Lung (tissue), 10 donors: ENCODE measurements around the gene WASHC1. TPM values are rescaled to one million over a fixed set of nuclear protein-coding genes. Genes with fewer than 3 reads are reported as not detected.
"Not testable (repeated sequence)": the region's sequence is repeated elsewhere in the genome, so short reads cannot be mapped to it uniquely, and the experiment has no call there.

ENCODE experiments used
- ATAC-seq: fragments of 200-7000 bp; cut with Tn5 transposase; one replicate; pipeline ENCODE4 v1.9.1; 2020; ENCODE audit warnings: moderate number of reproducible peaks; ENCODE audit not compliant: insufficient read depth, low FRiP score
- DNase-seq, 3 donors: peaks; one replicate each; pipeline ENCODE4 v3.0.0-alpha.2; 2013 to 2017
- H3K27ac ChIP-seq, 2 donors: one replicate each; pipeline ENCODE4 v1.5.1; 2013; ENCODE audit warnings: mild to moderate bottlenecking in 2 of 2, moderate library complexity in 2 of 2, control low read depth in 1 of 2, inconsistent platforms in 1 of 2, low read depth in 1 of 2, low read length in 1 of 2
- H3K27me3 ChIP-seq, 3 donors: one replicate each; pipeline ENCODE4 v1.5.1; 2013; ENCODE audit warnings: low read length in 2 of 3; ENCODE audit not compliant: control insufficient read depth in 3 of 3, insufficient read depth in 3 of 3
- H3K36me3 ChIP-seq, 4 donors: one replicate each; pipeline ENCODE4 v1.5.1; 2013; ENCODE audit warnings: low read length in 4 of 4, mild to moderate bottlenecking in 1 of 4, moderate library complexity in 1 of 4; ENCODE audit not compliant: control insufficient read depth in 4 of 4, insufficient read depth in 4 of 4
- H3K4me1 ChIP-seq, 5 donors: one replicate each; pipeline ENCODE4 v1.5.1; 2013; ENCODE audit warnings: low read length in 5 of 5, mild to moderate bottlenecking in 2 of 5, moderate library complexity in 1 of 5; ENCODE audit not compliant: control insufficient read depth in 5 of 5, insufficient read depth in 5 of 5
- H3K4me3 ChIP-seq: one replicate; pipeline ENCODE4 v1.5.1; 2013; ENCODE audit warnings: mild to moderate bottlenecking, control low read depth, moderate library complexity
- H3K9ac ChIP-seq, 2 donors: one replicate each; pipeline ENCODE4 v1.5.1; 2013; ENCODE audit warnings: low read length in 2 of 2, control low read depth in 1 of 2; ENCODE audit not compliant: insufficient read depth in 1 of 2
- H3K9me3 ChIP-seq, 4 donors: one replicate each; pipeline ENCODE4 v1.5.1; 2013; ENCODE audit warnings: low read length in 3 of 4, mild to moderate bottlenecking in 1 of 4, moderate library complexity in 1 of 4; ENCODE audit not compliant: control insufficient read depth in 4 of 4, insufficient read depth in 3 of 4
- whole genome bisulfite sequencing, 2 donors: extraction: QIAGEN DNeasy Blood & Tissue Kit; methylation state at CpG; one replicate each; pipeline ENCODE4 v1.1.7; 2013; 5-methylcytosine and 5-hydroxymethylcytosine counted together
- polyA plus RNA-seq, 2 donors: library from polyadenylated mRNA; stranded (reverse); fragments of 200-250 nt; gene quantifications; one replicate each; pipeline ENCODE4 v1.2.1, GENCODE V29; 2013
- total RNA-seq, 2 donors: library from RNA; depleted of rRNA in 1 of 2; stranded (reverse); fragments of >200 nt in 1 of 2; gene quantifications; one replicate each; pipeline ENCODE4 v1.2.1, GENCODE V29; 2014 to 2021
- donor health status: Bipolar disorder and iron deficiency.
- donor health status: healthy.
- donor health status: DM: yes; HTN: yes; CAD: no.

WASHC1 gene
- total and polyA plus RNA-seq, 4 donors = 13.7 to 24.7 (median 21.6) TPM

GRCh38 chr9:41261-41676, 12.0 kb upstream of the WASHC1 start:
- not testable (repeated sequence) for H3K36me3 ChIP-seq, H3K4me1 ChIP-seq, H3K27me3 ChIP-seq, H3K9ac ChIP-seq, H3K4me3 ChIP-seq, H3K9me3 ChIP-seq, DNase-seq, H3K27ac ChIP-seq
- peak; percentile 27 for ATAC-seq
- 53 to 62% methylated on average over 9 of the region's 9 CpGs for WGBS, 2 donors

- not testable (repeated sequence) for ATAC-seq, H3K36me3 ChIP-seq
- WGBS, 2 donors = 74 to 79% methylated on average over 3 to 5 of the region's 6 CpGs
These were observed 3.1 kb upstream of the WASHC1 start for GRCh38 chr9:32308-32707.

GRCh38 chr9:28775-29174, 481 bp downstream of the WASHC1 start:
- not testable (repeated sequence) for H3K9ac ChIP-seq, H3K36me3 ChIP-seq, DNase-seq, H3K4me1 ChIP-seq, H3K9me3 ChIP-seq, ATAC-seq, H3K27ac ChIP-seq, H3K27me3 ChIP-seq
- 1% methylated on average over 9 to 15 of the region's 30 CpGs for WGBS, 2 donors
- H3K4me3 ChIP-seq = peak overlapping the region; percentile 56

More at GRCh38 chr9:32308-32707, 3.1 kb upstream of the WASHC1 start:
- not testable (repeated sequence) for DNase-seq, H3K9ac ChIP-seq, H3K9me3 ChIP-seq, H3K4me1 ChIP-seq, H3K27me3 ChIP-seq, H3K4me3 ChIP-seq, H3K27ac ChIP-seq

- not testable (repeated sequence) for H3K4me3 ChIP-seq, DNase-seq, H3K27me3 ChIP-seq, H3K9ac ChIP-seq, ATAC-seq, H3K4me1 ChIP-seq, H3K27ac ChIP-seq, H3K36me3 ChIP-seq, H3K9me3 ChIP-seq
- 82 to 93% methylated on average over 2 to 3 of the region's 9 CpGs for WGBS, 2 donors
These were observed 7.6 kb downstream of the WASHC1 start for GRCh38 chr9:21621-22020.

GRCh38 chr9:16875-17274, 12.4 kb downstream of the WASHC1 start:
- ATAC-seq, H3K36me3 ChIP-seq, H3K4me1 ChIP-seq, H3K9ac ChIP-seq, H3K27ac ChIP-seq, H3K27me3 ChIP-seq, H3K9me3 ChIP-seq, DNase-seq, H3K4me3 ChIP-seq: not testable (repeated sequence)
- WGBS, 2 donors = 94 to 96% methylated on average over 4 to 5 of the region's 6 CpGs

- H3K9ac ChIP-seq, H3K4me1 ChIP-seq, ATAC-seq, H3K9me3 ChIP-seq, H3K4me3 ChIP-seq, H3K36me3 ChIP-seq, H3K27me3 ChIP-seq, H3K27ac ChIP-seq: not testable (repeated sequence)
- WGBS, 2 donors = 58 to 78% methylated on average over 6 to 9 of the region's 10 CpGs
- DNase-seq = peak; percentile 22 to 74 (median 57)
These were observed 15.0 kb downstream of the WASHC1 start for GRCh38 chr9:14129-14809.

GRCh38 chr9:11206-11605, 18.1 kb downstream of the WASHC1 start:
- not testable (repeated sequence) for H3K36me3 ChIP-seq, DNase-seq, H3K4me3 ChIP-seq, ATAC-seq, H3K27me3 ChIP-seq, H3K4me1 ChIP-seq, H3K9ac ChIP-seq, H3K9me3 ChIP-seq, H3K27ac ChIP-seq
- 45 to 65% methylated on average over 7 to 19 of the region's 26 CpGs for WGBS, 2 donors

- H3K9ac ChIP-seq, H3K9me3 ChIP-seq, H3K27me3 ChIP-seq, H3K4me1 ChIP-seq, H3K4me3 ChIP-seq, H3K36me3 ChIP-seq, H3K27ac ChIP-seq, ATAC-seq: not testable (repeated sequence)
- peak; percentile 8 to 17 (median 12) for DNase-seq
- 76 to 78% methylated on average over 39 to 41 of the region's 41 CpGs for WGBS, 2 donors
These were observed 18.6 kb downstream of the WASHC1 start for GRCh38 chr9:10653-11053.
